Kidney epithelial cell (primary cell): Measurements from ENCODE around the gene OLFML3. TPM values are rescaled to one million over a fixed set of nuclear protein-coding genes. Genes with fewer than 3 reads are reported as not detected.

Experiments
- total RNA-seq: library from RNA; depleted of rRNA; stranded (reverse); fragments of >200 nt; gene quantifications from 2 replicates; pipeline ENCODE4 v1.2.3, GENCODE V29; 2015

The OLFML3 gene
- total RNA-seq, 1 donor from 2014 or later = 0.17 TPM

Other genes starting within 250 kb of the OLFML3 start
- gene PHTF1, start 220.0 kb upstream of the OLFML3 start, total RNA-seq = 22.5 and 33.1 TPM in 2 replicates
- 9.5 and 10.2 TPM in 2 replicates for gene RSBN1, start 167.0 kb upstream of the OLFML3 start, total RNA-seq
- gene PTPN22, start 107.8 kb upstream of the OLFML3 start, total RNA-seq = not detected in 2 replicates
- under 0.01 and 0.04 TPM in 2 replicates for gene BCL2L15, start 91.9 kb upstream of the OLFML3 start, total RNA-seq
- 9.2 and 9.7 TPM in 2 replicates for gene AP4B1, start 74.7 kb upstream of the OLFML3 start, total RNA-seq
- gene DCLRE1B, start 74.1 kb upstream of the OLFML3 start, total RNA-seq = 6.7 and 7.5 TPM in 2 replicates
- gene HIPK1, start 50.1 kb upstream of the OLFML3 start, total RNA-seq = 25.6 and 26.4 TPM in 2 replicates
- gene SYT6, start 174.4 kb downstream of the OLFML3 start, total RNA-seq = not detected in 2 replicates